CD4-positive, alpha-beta memory T cell (primary cell): ENCODE results near the gene DDTL. TPM values are rescaled to one million over a fixed set of nuclear protein-coding genes. Genes with fewer than 3 reads are reported as not detected.
"Not testable (repeated sequence)": the region's sequence is repeated elsewhere in the genome, so short reads cannot be mapped to it uniquely, and the experiment has no call there.

ENCODE experiments used
- CTCF ChIA-PET: fragments of 350-600 bp; sonication (Branson Sonifier 250); formaldehyde crosslinking; loops from one replicate; lab custom pipeline; 2021; ENCODE audit warnings: inconsistent platforms; ENCODE audit not compliant: partially characterized antibody; lab: Charles Lee
- POLR2A ChIA-PET: fragments of 350-600 bp; sonication (Branson Sonifier 250); formaldehyde crosslinking; loops from one replicate; lab custom pipeline; 2021; ENCODE audit not compliant: partially characterized antibody; lab: Charles Lee
- DNase-seq, 5 donors: peaks; one replicate each; pipeline versions ENCODE4 v3.0.0 to v3.0.0-alpha.2; 2020 to 2022; ENCODE audit warnings: mixed read lengths in 1 of 5
- H3K27ac ChIP-seq: one replicate; pipeline ENCODE4 v1.7.0; 2013; ENCODE audit warnings: low read depth, low read length
- H3K27me3 ChIP-seq: 2 replicates; pipeline ENCODE4 v1.7.0; 2013; ENCODE audit warnings: mild to moderate bottlenecking, low read length, moderate library complexity; ENCODE audit not compliant: insufficient read depth
- H3K36me3 ChIP-seq: 2 replicates; pipeline ENCODE4 v1.7.0; 2013; ENCODE audit warnings: mild to moderate bottlenecking, low read length, moderate library complexity; ENCODE audit not compliant: insufficient read depth
- H3K4me1 ChIP-seq: 2 replicates; pipeline ENCODE4 v1.7.0; 2013; ENCODE audit warnings: mild to moderate bottlenecking, low read length, moderate library complexity; ENCODE audit not compliant: insufficient read depth
- H3K4me3 ChIP-seq, 2 donors: one replicate each; pipeline ENCODE4 v1.7.0; 2013; ENCODE audit warnings: low read length in 2 of 2, mild to moderate bottlenecking in 1 of 2
- H3K9me3 ChIP-seq, 2 donors: one replicate each; pipeline ENCODE4 v1.7.0; 2013; ENCODE audit warnings: low read length in 2 of 2, control low read depth in 1 of 2; ENCODE audit not compliant: control insufficient read depth in 1 of 2
- H3K27ac Mint-ChIP-seq, 7 donors: one replicate each; pipeline ENCODE4 v1.8.0; 2020 to 2021; ENCODE audit warnings: mixed read lengths in 7 of 7, mild to moderate bottlenecking in 6 of 7, inconsistent platforms in 3 of 7, moderate library complexity in 3 of 7
- H3K27me3 Mint-ChIP-seq, 2 donors: one replicate each; pipeline ENCODE4 v1.8.0; 2020 to 2021; ENCODE audit warnings: mixed read lengths in 2 of 2
- H3K36me3 Mint-ChIP-seq, 2 donors: one replicate each; pipeline ENCODE4 v1.8.0; 2020 to 2021; ENCODE audit warnings: mixed read lengths in 2 of 2, inconsistent platforms in 1 of 2, mild to moderate bottlenecking in 1 of 2
- H3K4me1 Mint-ChIP-seq, 4 donors: one replicate each; pipeline ENCODE4 v1.8.0; 2020 to 2021; ENCODE audit warnings: mixed read lengths in 4 of 4, mild to moderate bottlenecking in 1 of 4
- H3K4me3 Mint-ChIP-seq, 8 donors: one replicate each; pipeline ENCODE4 v1.8.0; 2020 to 2021; ENCODE audit warnings: mixed read lengths in 8 of 8, mild to moderate bottlenecking in 7 of 8, moderate library complexity in 6 of 8, inconsistent platforms in 3 of 8
- H3K9me3 Mint-ChIP-seq, 8 donors: one replicate each; pipeline ENCODE4 v1.8.0; 2020 to 2021; ENCODE audit warnings: mixed read lengths in 8 of 8, mild to moderate bottlenecking in 5 of 8, inconsistent platforms in 3 of 8, moderate library complexity in 1 of 8
- intact Hi-C: fragments of 100-400 bp; cut with micrococcal nuclease; formaldehyde crosslinking; loops from one replicate; pipeline ENCODE4 v1.15.1; 2023
- polyA plus RNA-seq, 2 donors: library from polyadenylated mRNA; unstranded; fragments of 300-500 nt; fragmentation: Illumina TruSeq; gene quantifications; one replicate each; pipeline ENCODE4 v1.2.3, GENCODE V29; 2021
- total RNA-seq, 2 experiments: library from RNA; stranded (reverse); gene quantifications; one replicate each; pipeline ENCODE4 v1.2.3, GENCODE V29; 2021

Gene DDTL
- total and polyA plus RNA-seq, 4 experiments from 2014 or later = 0.32 to 6.1 (median 3.6) TPM

GRCh38 chr22:23939017-23939357 is 27.7 kb upstream of the DDTL start:
- Histone ChIP-seq H3K9me3 (no peaks in the 10 kb centered on the region), H3K4me3 (no peak overlapping the region), H3K27ac (no peak overlapping the region), H3K4me1 (no peaks in the 10 kb centered on the region), H3K27me3 (no peaks in the 10 kb centered on the region), H3K36me3 (no peaks in the 10 kb centered on the region)
- no peaks in the 10 kb centered on the region for H3K27me3 Mint-ChIP-seq
- POLR2A ChIA-PET = no interaction called here
- H3K36me3 Mint-ChIP-seq = no peaks in the 10 kb centered on the region
- DNase-seq = no peak
- H3K4me1 Mint-ChIP-seq = no peaks in the 10 kb centered on the region
- intact Hi-C loops = no loop called here
- CTCF ChIA-PET = no interaction called here
- no peak overlapping the region for H3K27ac Mint-ChIP-seq
- H3K4me3 Mint-ChIP-seq = no peak overlapping the region
- no peaks in the 10 kb centered on the region for H3K9me3 Mint-ChIP-seq

- H3K4me3 ChIP-seq, DNase-seq, CTCF ChIA-PET, POLR2A ChIA-PET, H3K27ac ChIP-seq, H3K9me3 Mint-ChIP-seq, H3K27me3 ChIP-seq, H3K4me3 Mint-ChIP-seq, H3K36me3 Mint-ChIP-seq, H3K9me3 ChIP-seq, H3K4me1 ChIP-seq, H3K27me3 Mint-ChIP-seq, intact Hi-C loops, H3K36me3 ChIP-seq, H3K27ac Mint-ChIP-seq, H3K4me1 Mint-ChIP-seq: not testable (repeated sequence)
These were observed 26.5 kb upstream of the DDTL start for GRCh38 chr22:23940166-23940565.

GRCh38 chr22:23947391-23947790 is 19.3 kb upstream of the DDTL start:
- not testable (repeated sequence) for DNase-seq

GRCh38 chr22:23949764-23950163 is 16.9 kb upstream of the DDTL start:
- H3K4me3 Mint-ChIP-seq, H3K9me3 ChIP-seq, H3K4me1 Mint-ChIP-seq, H3K27me3 ChIP-seq, H3K4me3 ChIP-seq, H3K4me1 ChIP-seq, POLR2A ChIA-PET, H3K27ac Mint-ChIP-seq, H3K36me3 ChIP-seq, H3K27me3 Mint-ChIP-seq, CTCF ChIA-PET, H3K9me3 Mint-ChIP-seq, DNase-seq, H3K36me3 Mint-ChIP-seq, H3K27ac ChIP-seq: not testable (repeated sequence)
- intact Hi-C loops = loop anchor here (10.0 kb wide), 3 partner anchors 95 to 325 kb away; partner anchors contain the start of gene SLC2A11

More at GRCh38 chr22:23947391-23947790, 19.3 kb upstream of the DDTL start:
- CTCF ChIA-PET, H3K27me3 ChIP-seq, intact Hi-C loops, H3K36me3 ChIP-seq, H3K9me3 Mint-ChIP-seq, POLR2A ChIA-PET, H3K27ac Mint-ChIP-seq, H3K27me3 Mint-ChIP-seq, H3K27ac ChIP-seq, H3K4me3 Mint-ChIP-seq, H3K36me3 Mint-ChIP-seq, H3K4me3 ChIP-seq, H3K4me1 Mint-ChIP-seq, H3K9me3 ChIP-seq, H3K4me1 ChIP-seq: not testable (repeated sequence)

- H3K4me1 Mint-ChIP-seq = not testable (repeated sequence)
- intact Hi-C loops = loop anchor here (10.0 kb wide), 3 partner anchors 97 to 327 kb away; partner anchors contain the start of gene SLC2A11
These were observed 15.3 kb upstream of the DDTL start for GRCh38 chr22:23951383-23951782.

GRCh38 chr22:23952794-23953405 is 13.8 kb upstream of the DDTL start:
- H3K27me3 Mint-ChIP-seq, H3K4me3 ChIP-seq, H3K36me3 Mint-ChIP-seq, H3K27ac ChIP-seq, H3K4me1 ChIP-seq, H3K9me3 Mint-ChIP-seq, DNase-seq, H3K4me3 Mint-ChIP-seq, H3K4me1 Mint-ChIP-seq, CTCF ChIA-PET, POLR2A ChIA-PET, H3K9me3 ChIP-seq, H3K27me3 ChIP-seq, H3K36me3 ChIP-seq: not testable (repeated sequence)
- intact Hi-C loops = loop anchor here (10.0 kb wide), 3 partner anchors 98 to 328 kb away; partner anchors contain the start of gene SLC2A11
- peak overlapping the region in 3 of 7 donors; percentile 19 to 36 (median 24) for H3K27ac Mint-ChIP-seq

More at GRCh38 chr22:23951383-23951782, 15.3 kb upstream of the DDTL start:
- H3K36me3 Mint-ChIP-seq, H3K27ac Mint-ChIP-seq, H3K4me3 Mint-ChIP-seq, H3K4me3 ChIP-seq, H3K9me3 ChIP-seq, H3K9me3 Mint-ChIP-seq, H3K27me3 ChIP-seq, DNase-seq, POLR2A ChIA-PET, H3K27me3 Mint-ChIP-seq, H3K36me3 ChIP-seq, H3K4me1 ChIP-seq, H3K27ac ChIP-seq, CTCF ChIA-PET: not testable (repeated sequence)

GRCh38 chr22:23953485-23953884 is 13.2 kb upstream of the DDTL start:
- DNase-seq, H3K9me3 Mint-ChIP-seq, H3K4me1 Mint-ChIP-seq, H3K4me3 Mint-ChIP-seq, H3K27me3 ChIP-seq, H3K36me3 Mint-ChIP-seq, H3K27ac Mint-ChIP-seq, POLR2A ChIA-PET, H3K4me3 ChIP-seq, H3K9me3 ChIP-seq, CTCF ChIA-PET, H3K27ac ChIP-seq, H3K36me3 ChIP-seq, H3K27me3 Mint-ChIP-seq, H3K4me1 ChIP-seq: not testable (repeated sequence)
- intact Hi-C loops = loop anchor here (10.0 kb wide), 3 partner anchors 99 to 329 kb away; partner anchors contain the start of gene SLC2A11
